Hepatocyte (in vitro differentiated cells): ENCODE measurements around the gene SEC22C. TPM values are rescaled to one million over a fixed set of nuclear protein-coding genes. Genes with fewer than 3 reads are reported as not detected.

Experiments used
- DNase-seq: peaks from one replicate; pipeline ENCODE4 v3.0.0-alpha.2; 2016; ENCODE audit warnings: low spot score
- H2AFZ ChIP-seq: fragments of 200-600 bp; sonication (generic); 2 replicates; pipeline ENCODE4 v1.6.0; 2016; ENCODE audit warnings: antibody characterized with exemption, mild to moderate bottlenecking
- H3K27ac ChIP-seq: fragments of 200-600 bp; sonication (generic); 2 replicates; pipeline ENCODE4 v1.5.1; 2016; ENCODE audit warnings: mild to moderate bottlenecking
- H3K27me3 ChIP-seq: fragments of 200-600 bp; sonication (generic); 2 replicates; pipeline ENCODE4 v1.6.1; 2016
- H3K36me3 ChIP-seq: fragments of 200-600 bp; sonication (generic); replicated peaks from 2 replicates; pipeline ENCODE4 v1.5.1; 2016; ENCODE audit warnings: low read depth; ENCODE audit not compliant: insufficient read depth
- H3K4me1 ChIP-seq: fragments of 200-600 bp; sonication (generic); 2 replicates; pipeline ENCODE4 v1.5.1; 2016; ENCODE audit warnings: mild to moderate bottlenecking, moderate library complexity; ENCODE audit not compliant: insufficient read depth
- H3K4me2 ChIP-seq: fragments of 200-600 bp; sonication (generic); 2 replicates; pipeline ENCODE4 v1.6.0; 2016
- H3K4me3 ChIP-seq: fragments of 200-600 bp; sonication (generic); 2 replicates; pipeline ENCODE4 v1.5.1; 2016; ENCODE audit warnings: mild to moderate bottlenecking
- H3K79me2 ChIP-seq: fragments of 200-600 bp; sonication (generic); 2 replicates; pipeline ENCODE4 v1.6.0; 2017; ENCODE audit warnings: mild to moderate bottlenecking
- H3K9me2 ChIP-seq: fragments of 200-600 bp; sonication (generic); replicated peaks from 2 replicates; pipeline ENCODE4 v1.6.0; 2017; ENCODE audit warnings: mild to moderate bottlenecking; ENCODE audit not compliant: insufficient read depth
- H3K9me3 ChIP-seq: fragments of 200-600 bp; sonication (generic); 2 replicates; pipeline ENCODE4 v1.5.1; 2016; ENCODE audit warnings: low read depth, mild to moderate bottlenecking
- H4K20me1 ChIP-seq: fragments of 200-600 bp; sonication (generic); 2 replicates; pipeline ENCODE4 v1.6.0; 2016; ENCODE audit warnings: mild to moderate bottlenecking; ENCODE audit not compliant: insufficient read depth, poor library complexity, severe bottlenecking
- EZH2 ChIP-seq: fragments of 200-600 bp; sonication (generic); IDR thresholded peaks from 2 replicates; pipeline ENCODE4 v1.6.1; 2016; ENCODE audit warnings: antibody characterized with exemption, mild to moderate bottlenecking, borderline replicate concordance
- EZH2phosphoT487 ChIP-seq: fragments of 200-600 bp; sonication (generic); IDR thresholded peaks from one replicate; pipeline ENCODE4 v1.6.1; 2018; ENCODE audit warnings: antibody characterized with exemption, mild to moderate bottlenecking, low read depth, moderate library complexity; ENCODE audit not compliant: unreplicated experiment, severe bottlenecking
- WGBS: methylation state at CpG from one replicate; pipeline ENCODE4 v1.1.6; 2016; ENCODE audit warnings: low lambda C conversion rate; ENCODE audit errors: missing lambda C conversion rate; 5-methylcytosine and 5-hydroxymethylcytosine counted together
- polyA plus RNA-seq: library from polyadenylated mRNA; unstranded; fragments of >200 nt; fragmentation: Nextera tagmentation; extraction: Ambion mirVana; gene quantifications from 2 replicates; pipeline ENCODE4 v1.2.1, GENCODE V29; 2016
- total RNA-seq: library from RNA; depleted of rRNA; stranded (reverse); fragments of >200 nt; gene quantifications from 2 replicates; pipeline ENCODE4 v1.2.3, GENCODE V29; 2014
- TF ChIP-seq, protein P1 (sequence below): fragments of 200-600 bp; sonication (generic); IDR thresholded peaks from 2 replicates; pipeline ENCODE4 v1.5.1; 2016; ENCODE audit warnings: antibody characterized with exemption, mild to moderate bottlenecking; ENCODE audit not compliant: poor library complexity

SEC22C gene
- total and polyA plus RNA-seq, 2 experiments from 2014 or later: 31.4 to 53.9 TPM

DNA sequence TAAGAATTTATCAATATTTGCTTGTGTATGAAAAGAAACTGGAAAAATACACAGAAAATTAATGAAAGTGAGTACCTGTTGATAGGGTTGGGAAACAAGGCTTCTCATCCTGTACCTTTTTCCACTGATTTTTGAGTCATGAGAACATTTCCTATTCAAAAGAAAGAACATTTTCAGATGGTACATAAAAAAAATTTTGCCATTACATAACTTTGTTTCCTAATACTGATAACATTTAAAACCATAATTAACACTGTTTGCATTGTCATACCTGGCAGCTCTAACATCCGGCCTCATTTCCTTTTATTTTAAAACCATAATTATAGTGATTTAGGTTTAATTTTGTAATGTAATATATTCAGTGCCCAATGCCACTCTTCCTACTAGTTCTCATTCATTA, 30.4 kb upstream of the SEC22C start:
- H3K4me3 ChIP-seq: no peak overlapping the region
- H3K9me3 ChIP-seq: no peaks in the 10 kb centered on the region
- H3K36me3 ChIP-seq: no peaks in the 10 kb centered on the region
- H3K9me2 ChIP-seq: no peaks in the 10 kb centered on the region
- H4K20me1 ChIP-seq: peaks cover 96% of the 10 kb centered on the region
- no peaks in the 10 kb centered on the region for H3K27me3 ChIP-seq
- H2AFZ ChIP-seq: no peak overlapping the region
- no peak overlapping the region for H3K4me2 ChIP-seq
- DNase-seq: no peak
- H3K4me1 ChIP-seq: no peaks in the 10 kb centered on the region
- H3K79me2 ChIP-seq: peaks cover 99% of the 10 kb centered on the region
- H3K27ac ChIP-seq: no peak overlapping the region
- TF ChIP-seq EZH2: no peak
- no peak for TF ChIP-seq EZH2phosphoT487
- TF ChIP-seq, protein P1, sequence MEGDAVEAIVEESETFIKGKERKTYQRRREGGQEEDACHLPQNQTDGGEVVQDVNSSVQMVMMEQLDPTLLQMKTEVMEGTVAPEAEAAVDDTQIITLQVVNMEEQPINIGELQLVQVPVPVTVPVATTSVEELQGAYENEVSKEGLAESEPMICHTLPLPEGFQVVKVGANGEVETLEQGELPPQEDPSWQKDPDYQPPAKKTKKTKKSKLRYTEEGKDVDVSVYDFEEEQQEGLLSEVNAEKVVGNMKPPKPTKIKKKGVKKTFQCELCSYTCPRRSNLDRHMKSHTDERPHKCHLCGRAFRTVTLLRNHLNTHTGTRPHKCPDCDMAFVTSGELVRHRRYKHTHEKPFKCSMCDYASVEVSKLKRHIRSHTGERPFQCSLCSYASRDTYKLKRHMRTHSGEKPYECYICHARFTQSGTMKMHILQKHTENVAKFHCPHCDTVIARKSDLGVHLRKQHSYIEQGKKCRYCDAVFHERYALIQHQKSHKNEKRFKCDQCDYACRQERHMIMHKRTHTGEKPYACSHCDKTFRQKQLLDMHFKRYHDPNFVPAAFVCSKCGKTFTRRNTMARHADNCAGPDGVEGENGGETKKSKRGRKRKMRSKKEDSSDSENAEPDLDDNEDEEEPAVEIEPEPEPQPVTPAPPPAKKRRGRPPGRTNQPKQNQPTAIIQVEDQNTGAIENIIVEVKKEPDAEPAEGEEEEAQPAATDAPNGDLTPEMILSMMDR: no peak
- 91% methylated on average over 1 of the region's 1 CpG for WGBS

DNA sequence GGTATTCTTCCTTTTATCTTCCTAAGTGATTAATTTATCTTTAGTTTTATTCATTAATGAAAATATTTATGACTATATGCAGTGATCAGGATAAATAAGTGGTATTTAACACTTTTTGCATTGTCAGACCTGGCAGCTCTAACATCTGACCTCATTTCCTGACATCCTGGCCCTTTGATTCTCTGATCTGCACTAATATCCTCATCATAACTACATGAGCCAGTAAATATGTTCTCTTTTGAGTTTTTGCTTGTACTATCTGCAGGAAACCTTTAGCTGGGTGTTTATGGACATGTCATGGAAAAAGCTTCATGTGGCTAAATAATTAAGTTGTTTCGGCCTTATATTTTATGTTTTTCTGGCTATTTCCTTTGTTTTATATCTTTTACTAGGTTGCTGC, 29.2 kb upstream of the SEC22C start:
- no peak overlapping the region for H2AFZ ChIP-seq
- TF ChIP-seq EZH2phosphoT487 (no peak), EZH2 (no peak)
- TF ChIP-seq, protein P1: no peak
- H3K79me2 ChIP-seq: peaks cover 99% of the 10 kb centered on the region
- no peaks in the 10 kb centered on the region for H3K9me2 ChIP-seq
- peaks cover 96% of the 10 kb centered on the region for H4K20me1 ChIP-seq
- no peak overlapping the region for H3K27ac ChIP-seq
- no peaks in the 10 kb centered on the region for H3K4me1 ChIP-seq
- H3K9me3 ChIP-seq: no peaks in the 10 kb centered on the region
- no peak for DNase-seq
- H3K27me3 ChIP-seq: no peaks in the 10 kb centered on the region
- H3K4me3 ChIP-seq: no peak overlapping the region
- H3K36me3 ChIP-seq: no peaks in the 10 kb centered on the region
- H3K4me2 ChIP-seq: no peak overlapping the region
- 88% methylated on average over 1 of the region's 1 CpG for WGBS

DNA sequence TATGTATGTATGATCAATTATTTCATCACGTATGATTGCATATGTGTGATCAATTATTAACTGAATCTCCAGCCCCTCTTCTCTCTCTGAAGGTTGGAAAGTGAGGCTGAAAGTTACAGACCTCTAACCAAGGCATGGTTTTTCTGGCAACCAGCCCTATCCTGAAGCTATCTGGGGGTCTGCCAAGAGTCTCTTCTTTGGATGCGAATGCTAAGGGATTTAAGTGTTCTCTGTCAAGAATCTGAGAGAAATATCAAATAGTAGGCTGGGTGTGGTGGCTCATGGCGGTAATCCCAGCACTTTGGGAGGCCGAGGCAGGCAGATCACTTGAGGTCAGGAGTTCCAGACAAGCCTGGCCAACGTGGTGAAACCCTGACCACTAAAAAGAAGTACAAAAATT, 26.8 kb upstream of the SEC22C start:
- H4K20me1 ChIP-seq: peaks cover 89% of the 10 kb centered on the region
- peak; percentile 35 for DNase-seq

More for the DNA sequence above, 26.8 kb upstream of the SEC22C start:
- Histone ChIP-seq H3K9me3 (no peaks in the 10 kb centered on the region), H3K36me3 (no peaks in the 10 kb centered on the region), H3K4me3 (no peak overlapping the region), H3K4me2 (no peak overlapping the region), H2AFZ (no peak overlapping the region), H3K9me2 (no peaks in the 10 kb centered on the region), H3K79me2 (peaks cover 99% of the 10 kb centered on the region), H3K4me1 (peaks cover 12% of the 10 kb centered on the region), H3K27me3 (no peaks in the 10 kb centered on the region), H3K27ac (no peak overlapping the region)
- TF ChIP-seq, protein P1: no peak
- TF ChIP-seq EZH2phosphoT487 (no peak), EZH2 (no peak)
- WGBS: 73% methylated on average over 5 of the region's 5 CpGs
